NCI-H1092 (cell line): Measurements from ENCODE around the gene SPATA13.
"Not testable (repeated sequence)": the region's sequence is repeated elsewhere in the genome, so short reads cannot be mapped to it uniquely, and the experiment has no call there.

Source experiments
- DNase-seq: peaks from one replicate; lab custom pipeline; 2025; lab: John Stamatoyannopoulos, UW

Gene SPATA13

DNA sequence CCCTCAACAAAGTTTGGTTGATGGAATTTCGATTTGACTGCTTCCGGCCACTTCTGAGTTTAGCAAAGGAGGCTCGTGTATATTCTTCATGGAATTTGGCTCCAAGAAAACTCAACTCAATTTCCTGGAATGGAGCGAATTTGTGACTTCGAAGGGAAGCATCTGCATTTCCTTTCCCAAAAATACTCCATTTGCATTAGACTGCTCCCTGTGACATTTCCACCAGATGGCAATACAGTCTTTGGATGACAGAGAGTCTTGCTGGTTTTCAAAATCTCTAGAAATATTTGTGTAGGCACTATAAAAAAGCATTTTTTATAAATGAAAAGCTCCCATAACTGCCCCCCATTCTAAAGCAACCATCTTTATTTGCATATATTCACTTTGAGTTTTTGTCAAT, 152.9 kb downstream of the SPATA13 start:
- no peak for DNase-seq

DNA sequence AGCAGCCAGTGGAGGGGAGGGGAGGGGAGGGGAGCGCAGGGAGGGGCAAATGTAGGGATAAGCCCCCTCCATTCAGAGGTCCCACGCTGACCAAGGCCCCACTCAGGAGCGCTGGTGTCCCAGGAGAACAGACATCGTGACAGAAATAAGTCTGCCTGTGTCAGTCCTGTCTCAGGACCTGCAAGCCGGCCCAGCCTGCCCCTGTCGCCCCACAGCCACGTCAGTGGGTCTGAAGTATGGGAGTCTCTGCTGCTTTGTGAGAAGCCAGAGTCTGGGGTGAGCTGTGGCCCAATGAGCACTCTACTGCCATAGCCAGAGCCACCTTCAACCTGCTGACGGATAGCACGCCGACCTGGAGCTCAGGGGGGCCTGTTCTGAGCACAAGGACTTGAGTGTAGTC, 157.3 kb downstream of the SPATA13 start:
- DNase-seq: not testable (repeated sequence)

DNA sequence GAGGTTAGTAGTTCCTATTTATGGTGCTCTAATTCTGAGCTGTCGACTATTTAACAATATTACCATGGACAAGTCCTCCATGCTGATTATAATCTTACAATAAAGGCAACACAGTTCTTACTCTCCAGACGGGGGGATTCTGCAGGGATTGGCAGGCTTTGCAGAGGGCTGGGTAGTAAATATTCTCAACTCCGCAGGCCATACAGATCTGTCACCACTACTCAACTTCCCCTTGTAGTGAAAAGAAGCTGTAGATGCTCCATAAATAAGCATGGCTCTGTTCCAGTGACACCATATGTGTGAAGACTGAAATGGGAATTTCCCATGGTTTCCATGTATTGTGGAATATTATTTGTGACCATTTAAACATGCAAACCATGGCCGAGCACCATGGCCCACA, 158.4 kb downstream of the SPATA13 start:
- DNase-seq: not testable (repeated sequence)

DNA sequence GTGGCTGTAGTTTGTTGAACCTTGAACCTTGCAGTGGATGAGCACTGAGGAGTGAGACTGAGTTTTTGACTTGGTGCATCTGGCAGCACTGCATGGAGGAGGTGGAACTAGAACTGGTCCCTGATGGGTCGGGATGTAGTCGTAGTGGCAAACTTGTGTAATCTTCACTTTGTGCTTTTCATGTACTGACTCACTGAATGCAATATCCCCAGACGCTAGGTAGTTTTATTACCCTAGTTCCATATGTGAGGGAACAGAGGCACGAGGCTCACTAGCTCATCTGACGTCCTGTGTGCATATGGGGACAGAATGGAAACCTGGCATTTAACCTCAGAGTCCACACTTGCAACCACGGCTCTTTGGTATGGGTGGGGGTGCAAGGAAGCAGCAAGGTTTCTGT, 159.1 kb downstream of the SPATA13 start:
- not testable (repeated sequence) for DNase-seq

DNA sequence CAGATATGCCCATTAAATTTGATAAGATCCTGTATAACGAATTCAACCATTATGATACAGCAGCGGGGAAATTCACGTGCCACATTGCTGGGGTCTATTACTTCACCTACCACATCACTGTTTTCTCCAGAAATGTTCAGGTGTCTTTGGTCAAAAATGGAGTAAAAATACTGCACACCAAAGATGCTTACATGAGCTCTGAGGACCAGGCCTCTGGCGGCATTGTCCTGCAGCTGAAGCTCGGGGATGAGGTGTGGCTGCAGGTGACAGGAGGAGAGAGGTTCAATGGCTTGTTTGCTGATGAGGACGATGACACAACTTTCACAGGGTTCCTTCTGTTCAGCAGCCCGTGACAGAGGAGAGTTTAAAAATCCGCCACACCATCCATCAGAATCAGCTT, 160.9 kb downstream of the SPATA13 start:
- not testable (repeated sequence) for DNase-seq

DNA sequence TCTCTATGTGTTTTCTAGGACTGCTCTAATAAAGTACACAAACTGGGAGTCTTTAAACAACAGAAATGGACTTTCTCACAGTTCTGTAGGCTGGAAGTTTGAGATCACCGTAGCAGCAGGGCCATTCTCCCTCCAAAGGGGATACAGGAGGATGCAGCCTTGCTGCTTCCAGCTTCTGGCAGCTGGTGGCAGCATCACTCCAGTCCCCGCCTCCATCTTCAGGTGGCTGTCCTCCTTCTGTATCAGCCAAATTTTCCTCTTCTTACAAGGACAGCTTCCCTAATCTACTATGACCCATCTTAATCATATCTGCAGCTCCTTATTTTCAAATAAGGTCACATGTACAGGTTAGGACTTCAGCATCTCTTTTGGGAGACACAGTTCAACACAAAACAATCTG, 161.9 kb downstream of the SPATA13 start:
- DNase-seq: not testable (repeated sequence)

DNA sequence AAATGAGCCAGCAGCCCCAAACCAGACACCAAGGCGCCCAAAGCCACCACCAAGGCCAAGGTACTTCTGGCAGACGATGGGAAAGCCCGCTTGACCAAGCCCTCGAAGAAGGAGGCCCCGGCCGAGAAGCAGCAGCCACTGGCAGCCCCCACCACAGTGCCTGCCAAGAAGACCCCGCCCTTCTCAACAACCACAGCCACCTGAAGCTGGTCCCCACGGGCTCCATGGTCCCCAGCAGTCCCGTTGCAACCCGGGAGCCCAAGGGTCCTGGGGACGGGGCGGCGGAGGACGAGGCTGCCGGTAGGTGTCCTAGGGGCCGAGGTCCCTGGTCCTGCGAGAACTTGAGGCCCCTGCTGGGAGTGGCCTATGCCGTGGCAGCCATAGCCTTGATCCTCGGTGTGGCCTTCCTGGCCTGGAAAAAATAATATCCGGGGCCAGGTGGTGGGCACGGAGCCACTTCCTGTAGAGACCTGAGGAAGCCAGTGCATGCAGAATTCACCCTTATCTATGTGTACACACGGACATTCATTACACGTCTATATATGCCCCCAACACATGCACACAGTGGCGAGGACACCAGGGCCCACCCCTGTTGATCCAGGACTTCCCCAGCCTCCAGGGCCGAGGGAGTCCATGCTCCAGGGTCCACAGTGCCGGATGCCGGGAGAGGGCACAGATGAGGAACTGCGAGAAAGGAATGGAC, 162.7 kb downstream of the SPATA13 start:
- DNase-seq: no peak

DNA sequence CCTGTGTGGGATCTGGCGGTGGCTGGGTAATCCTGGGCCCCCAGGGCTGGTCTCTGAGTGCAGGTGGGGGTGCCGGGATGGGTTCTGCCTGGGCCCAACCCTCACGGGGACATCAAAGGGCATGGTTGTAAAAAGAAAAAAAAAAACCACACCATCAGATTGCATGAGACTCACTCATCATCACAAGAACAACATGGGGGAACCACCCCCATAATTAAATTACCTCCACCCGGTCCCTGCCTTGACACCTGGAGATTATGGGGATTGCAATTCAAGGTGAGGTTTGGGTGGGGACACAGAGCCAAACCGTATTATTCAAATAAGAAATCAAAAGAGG, 163.2 kb downstream of the SPATA13 start:
- no peak for DNase-seq

DNA sequence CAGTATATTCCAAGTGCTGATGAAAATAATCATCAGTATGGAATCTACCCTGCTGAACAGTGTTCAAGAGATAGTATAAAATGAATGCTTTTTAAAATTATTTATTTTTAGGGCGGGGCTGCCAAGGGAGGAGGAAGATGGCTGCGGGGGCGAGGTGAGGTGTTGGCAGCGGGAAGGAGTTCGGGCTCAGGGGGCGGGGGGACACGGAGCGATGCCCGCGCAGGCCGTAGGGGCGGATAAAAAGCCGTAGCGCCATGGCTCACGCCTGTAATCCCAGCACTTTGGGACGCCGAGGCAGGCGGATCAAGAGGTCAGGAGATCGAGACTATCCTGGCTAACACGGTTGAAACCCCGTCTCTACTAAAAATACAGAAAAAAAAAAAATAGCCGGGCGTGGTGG, 167.1 kb downstream of the SPATA13 start:
- not testable (repeated sequence) for DNase-seq

DNA sequence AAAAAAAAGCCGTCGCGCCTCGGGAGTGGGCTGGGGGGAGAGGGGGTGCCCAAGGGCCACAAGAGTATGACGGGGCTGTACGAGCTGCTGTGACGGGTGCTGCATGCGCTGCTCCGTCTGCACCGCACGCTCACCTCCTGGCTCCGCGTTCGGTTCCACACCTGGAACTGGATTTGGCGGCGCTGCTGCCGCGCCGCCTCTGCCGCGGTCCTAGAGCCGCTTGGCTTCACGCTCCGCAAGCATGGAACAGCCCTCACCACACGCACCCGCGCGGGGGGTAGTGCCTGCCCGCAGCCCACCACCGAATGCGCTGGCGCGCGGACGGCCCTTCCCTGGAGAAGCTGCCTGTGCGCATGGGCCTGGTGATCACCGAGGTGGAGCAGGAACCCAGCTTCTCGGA, 167.6 kb downstream of the SPATA13 start:
- DNase-seq: no peak

DNA sequence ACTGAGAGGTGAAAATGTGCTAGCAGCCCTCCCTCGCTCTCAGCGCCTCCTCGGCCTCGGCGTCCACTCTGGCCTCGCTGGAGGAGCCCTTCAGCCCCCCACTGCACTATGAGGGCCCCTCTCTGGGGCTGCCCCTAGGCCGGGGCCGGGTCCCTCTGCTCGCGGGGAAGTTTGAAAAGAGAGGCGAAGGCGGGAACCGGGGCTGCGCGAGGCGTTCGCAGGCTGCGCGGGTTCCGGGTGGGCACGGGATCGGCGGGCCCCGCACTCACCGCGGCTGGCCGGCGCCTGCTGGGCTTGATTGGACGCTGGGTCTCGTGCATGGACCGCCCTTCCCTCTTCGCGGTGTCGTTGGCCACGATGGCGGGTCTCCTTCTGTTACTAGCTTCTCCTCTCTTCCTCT, 178.2 kb downstream of the SPATA13 start:
- DNase-seq: no peak

DNA sequence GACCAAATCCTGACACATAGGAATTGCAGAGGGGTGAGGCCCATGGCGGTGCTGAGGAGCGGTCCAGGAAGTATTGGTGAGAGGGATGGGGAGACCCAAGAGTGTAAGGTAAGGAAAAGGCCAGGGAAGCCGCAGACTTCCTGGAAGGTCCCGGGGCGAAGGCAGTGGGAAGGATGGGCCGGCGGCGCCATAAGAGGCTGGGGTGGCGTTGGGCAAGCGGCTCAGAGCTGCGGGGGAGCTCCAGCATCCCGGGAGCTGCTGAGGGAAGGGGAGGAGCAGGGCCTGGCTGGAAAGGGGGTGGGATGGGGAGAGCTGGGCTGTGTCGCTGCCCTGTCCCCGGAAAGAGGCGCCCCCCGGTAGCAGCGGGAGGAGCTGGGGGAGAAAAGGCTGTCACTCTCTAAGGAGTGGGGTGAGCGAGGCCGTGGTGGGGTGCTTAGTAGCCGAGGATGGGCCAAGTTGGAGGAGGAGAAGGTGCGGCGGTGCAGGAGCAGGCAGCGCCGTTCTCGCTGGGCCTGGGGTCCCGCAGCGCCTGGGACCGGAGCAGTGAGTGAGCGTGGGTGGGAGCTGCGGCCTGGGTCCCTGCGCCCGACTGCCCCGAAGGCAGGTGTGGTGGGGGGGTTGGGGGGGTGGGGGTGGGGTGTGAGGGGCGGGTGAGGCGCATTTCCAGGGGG, 179.6 kb downstream of the SPATA13 start:
- no peak for DNase-seq

DNA sequence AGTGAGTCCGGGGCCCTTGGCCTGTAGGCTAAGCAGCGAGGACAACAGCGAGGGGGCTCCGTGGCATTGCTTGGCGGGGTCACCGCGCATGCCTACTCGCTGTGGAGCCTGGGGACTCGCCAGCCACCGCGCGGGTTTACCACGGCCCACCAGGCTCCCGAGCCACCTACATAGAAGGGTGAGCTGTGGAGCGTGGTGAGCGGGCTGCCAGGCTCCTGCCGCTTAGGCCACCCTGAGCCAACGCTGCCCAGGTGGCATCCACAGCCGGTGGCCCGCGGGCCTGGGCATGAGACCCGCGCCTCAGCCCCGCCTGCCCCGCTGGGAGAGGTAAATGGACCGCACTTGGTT, 180.1 kb downstream of the SPATA13 start:
- DNase-seq: no peak

DNA sequence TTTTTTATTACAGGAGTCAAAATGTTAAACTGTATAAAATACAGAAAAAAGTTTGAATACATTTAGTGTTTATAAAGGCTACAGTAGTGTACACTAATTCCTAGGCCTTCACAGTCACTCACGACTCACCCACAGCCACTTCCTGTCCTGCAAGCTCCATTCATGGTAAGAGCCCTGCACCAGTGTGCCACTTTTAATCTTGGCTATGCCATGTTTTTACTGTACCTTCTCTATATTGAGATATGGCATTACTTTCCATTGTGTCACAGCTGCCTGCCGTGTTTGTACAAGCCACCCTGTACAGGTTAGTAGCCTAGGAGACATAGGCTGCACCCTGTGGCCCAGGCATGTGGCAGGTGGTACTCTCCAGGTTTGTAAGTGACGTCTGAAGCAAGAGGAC, 180.9 kb downstream of the SPATA13 start:
- DNase-seq: no peak

DNA sequence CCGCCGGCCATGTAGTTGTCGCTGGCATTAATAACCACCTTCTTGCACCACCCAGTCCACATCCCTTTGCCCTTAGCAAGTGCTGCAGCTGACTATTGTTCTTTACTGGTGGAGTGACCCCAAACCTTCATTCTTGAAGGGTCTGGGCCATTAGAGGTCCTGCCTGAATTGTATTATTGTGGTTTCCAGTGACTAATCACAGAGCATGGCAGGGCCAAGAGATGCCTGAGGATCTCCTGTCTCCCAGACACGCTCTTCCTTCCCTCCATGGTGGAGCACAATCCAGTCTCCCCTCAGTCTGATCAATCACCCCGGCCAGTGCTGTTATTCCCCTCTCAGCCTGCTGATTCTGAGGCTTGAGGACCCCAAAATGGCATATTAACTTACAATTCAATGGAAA, 187.9 kb downstream of the SPATA13 start:
- no peak for DNase-seq

DNA sequence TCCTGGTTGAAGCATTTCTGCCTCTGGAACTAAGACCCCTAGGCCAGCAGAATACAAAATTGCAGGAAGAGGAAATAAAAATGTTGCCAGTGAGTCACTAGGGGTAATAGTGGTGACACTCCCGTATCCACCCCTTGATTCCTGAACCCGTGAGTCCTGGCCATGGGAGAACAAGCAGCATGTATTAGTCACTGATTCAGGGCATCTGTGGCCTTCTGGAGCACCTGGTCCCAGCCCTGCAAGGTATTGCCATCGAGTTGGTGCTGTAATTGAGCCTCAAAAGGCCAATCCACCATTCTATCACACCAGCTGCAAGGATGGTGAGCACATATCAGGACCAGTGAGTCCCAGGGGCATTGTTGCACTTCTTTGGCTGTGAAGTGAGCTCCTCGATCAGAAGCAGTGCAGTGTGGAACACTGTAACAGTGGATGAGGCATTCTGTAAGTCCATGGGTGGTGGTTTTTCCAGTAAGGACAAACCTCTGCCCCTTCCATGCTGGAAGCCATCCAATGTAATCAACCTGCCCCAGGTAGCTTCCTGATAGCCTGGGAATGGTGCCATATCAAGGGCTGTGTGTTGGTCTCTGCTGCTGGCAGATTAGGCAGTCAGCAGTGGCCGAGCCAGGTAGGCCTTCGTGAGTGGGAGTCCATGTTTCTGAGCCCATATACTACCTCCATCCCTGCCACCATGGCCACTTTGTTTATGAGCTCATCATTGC, 188.4 kb downstream of the SPATA13 start:
- DNase-seq: peak; percentile 35

DNA sequence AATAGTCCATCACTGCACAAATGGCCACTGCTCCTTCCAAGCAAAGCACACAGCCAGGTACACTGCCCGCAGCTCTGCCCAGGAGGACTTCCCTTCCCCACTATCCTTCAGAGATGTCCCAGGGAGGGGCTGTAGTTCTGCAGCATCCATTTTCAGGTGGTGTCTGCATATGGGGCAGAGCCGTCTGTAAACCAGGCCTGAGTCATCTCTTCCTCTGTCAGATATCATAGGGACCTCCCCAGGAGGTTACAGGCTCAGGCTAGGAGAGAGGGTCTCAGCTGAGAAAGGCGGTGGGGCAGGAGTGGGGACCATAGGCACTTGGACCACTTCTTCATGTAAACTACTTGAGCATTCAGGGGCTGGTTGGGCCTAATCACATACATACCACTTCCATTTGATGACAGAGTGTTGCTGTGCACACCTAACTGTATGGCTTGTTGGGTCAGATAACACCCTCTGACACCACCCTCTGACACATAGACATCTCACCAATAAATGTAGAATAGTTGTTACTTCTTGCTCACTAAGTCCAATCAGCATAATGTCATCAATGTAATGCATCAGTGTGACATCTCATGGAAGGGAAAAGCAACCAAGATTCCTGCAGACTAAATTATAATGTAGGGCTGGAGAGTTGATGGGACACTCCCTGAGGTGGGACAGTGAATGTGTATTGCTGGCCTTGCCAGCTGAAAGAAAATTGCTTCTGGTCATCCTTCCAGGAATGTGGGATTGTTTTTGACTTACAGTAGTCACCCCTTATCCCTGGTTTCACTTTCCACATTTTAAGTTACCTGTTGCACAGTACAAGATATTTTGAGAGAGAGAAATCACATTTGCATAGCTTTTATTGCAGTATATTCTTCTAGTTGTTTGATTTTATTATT, 189.5 kb downstream of the SPATA13 start:
- not testable (repeated sequence) for DNase-seq

DNA sequence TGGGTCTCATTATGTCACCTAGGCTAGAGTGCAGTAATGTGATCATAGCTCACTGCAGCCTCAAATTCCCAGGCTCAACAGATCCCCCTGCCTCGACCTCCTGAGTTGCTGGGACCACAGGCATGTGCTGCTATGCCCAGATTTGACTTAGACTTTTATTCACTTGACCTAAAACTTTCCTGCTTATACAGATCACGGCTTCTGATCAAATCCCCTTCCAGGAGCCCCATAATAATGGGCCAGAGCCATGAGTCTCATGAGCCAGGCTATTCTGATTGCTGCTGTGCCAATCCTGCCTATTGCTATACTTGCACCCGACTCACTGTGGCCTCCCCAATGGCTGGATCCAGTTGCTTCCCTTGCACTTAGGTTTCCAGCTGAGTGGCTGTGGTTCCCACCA, 190.9 kb downstream of the SPATA13 start:
- DNase-seq: no peak

DNA sequence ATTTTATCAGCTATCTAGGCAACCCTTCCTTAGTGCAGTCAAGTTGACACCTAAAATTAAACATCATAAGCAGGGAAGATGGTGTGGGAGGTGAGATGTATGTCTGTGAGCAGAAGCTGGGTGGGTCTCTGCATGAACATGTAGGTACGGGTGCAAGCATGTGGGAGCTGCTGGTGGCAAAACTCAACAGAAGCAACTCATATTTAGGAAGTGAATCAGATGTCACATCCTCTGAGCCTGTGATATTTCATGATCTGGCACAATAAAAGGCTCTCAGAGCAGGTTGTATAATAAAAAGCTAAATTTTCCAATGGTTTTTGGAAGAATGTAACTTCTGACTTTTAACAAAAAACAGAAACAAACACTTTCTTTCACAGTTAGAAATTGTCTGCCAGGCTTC, 193.2 kb downstream of the SPATA13 start:
- no peak for DNase-seq

DNA sequence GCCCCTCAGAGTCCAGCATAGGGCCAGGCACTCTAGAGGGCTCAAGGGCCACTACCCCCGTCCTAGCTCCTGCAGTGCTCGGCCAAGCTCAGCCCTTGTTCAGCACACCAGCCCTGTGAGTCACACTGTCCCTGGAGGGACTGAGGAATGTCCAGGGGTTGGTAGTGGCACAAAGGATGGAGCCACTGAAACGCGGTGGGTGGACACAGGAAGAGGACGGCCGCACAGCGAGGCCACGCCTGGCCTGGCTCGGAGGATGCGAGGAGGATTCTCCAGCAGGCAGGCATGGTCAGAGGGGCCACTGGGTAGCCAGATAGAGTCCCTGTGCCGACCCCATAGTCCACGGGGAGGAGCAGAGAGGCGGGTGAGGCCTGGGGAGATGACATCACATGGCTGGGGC, 194.6 kb downstream of the SPATA13 start:
- no peak for DNase-seq

DNA sequence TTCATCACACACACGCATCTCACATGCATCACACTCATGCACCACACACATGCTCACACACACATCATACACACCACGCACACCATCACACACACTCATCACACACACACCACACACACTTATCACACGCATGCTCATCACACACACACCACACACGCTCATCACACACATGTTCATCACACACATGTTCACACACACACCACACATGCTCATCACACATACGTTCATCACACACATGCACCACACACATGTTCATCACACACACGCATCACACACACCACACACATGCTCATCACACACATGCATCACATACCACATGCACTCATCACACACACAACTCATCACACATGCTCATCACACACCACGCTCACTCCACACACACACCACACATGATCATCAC, 195.8 kb downstream of the SPATA13 start:
- no peak for DNase-seq
